ENCODE data around the gene PDIA4.

- TF ChIP-seq CTCF (IDR thresholded peaks at IDR 0.05) (no peak), POLR2AphosphoS5 (IDR thresholded peaks at IDR 0.05) (no peak)
Observed at GRCh38 chr7:149004405-149005370, 23.6 kb downstream of the PDIA4 start.
